ENCODE data around the gene BCKDK. TPM values are rescaled to one million over a fixed set of nuclear protein-coding genes. Genes with fewer than 3 reads are reported as not detected.
A peak's percentile ranks its signal among the peaks of the same experiment; 100 is the strongest.

The BCKDK gene
- polyA plus RNA-seq, 1 of the 3 experiments (the other 2 are of a cell fraction), result 73.2 TPM

GRCh38 chr16:31117384-31118222 is 9.4 kb downstream of the BCKDK start, which contains the start of gene KAT8:
Gene KAT8, plus strand, starts transcription at chr16:31117664. Its CDS starts 18 bp downstream, at chr16:31117682.
- DNase-seq, result peak; percentile 98
- POLR2A ChIA-PET, result interaction anchor here (0.6 to 2.9 kb wide), 23 partner anchors 9 to 596 kb away, joined by 3 to 43 read pairs (median 5); partner anchors contain the start of genes BCKDK, FUS, PRSS8 and STX4
- Histone ChIP-seq H3K36me3 (replicated peaks in 1 of 2; ENCODE audit: control insufficient read depth in 1 of 2, insufficient read depth in 2 of 2, low read length in 1 of 2) (peaks cover 27 to 35% of the 10 kb centered on the region in 2 experiments), H3F3A (replicated peaks; ENCODE audit: insufficient read depth) (peaks cover 17% of the 10 kb centered on the region), H4K20me1 (ENCODE audit: insufficient read depth) (peaks cover 5% of the 10 kb centered on the region; the same call in 1 of the 2 replicates), H3K27ac (ENCODE audit: low read depth in 2 of 2, low read length in 1 of 2) (peak within 1 kb of the TSS; percentile 74 to 83), H3K4me3 (ENCODE audit: low read depth in 2 of 2, low read length in 1 of 2) (peak within 1 kb of the TSS; percentile 61 to 95), H3K27me3 (ENCODE audit: insufficient read depth) (no peaks in the 10 kb centered on the region), H3K4me2 (peak within 1 kb of the TSS; percentile 98), H3K9me2 (no peaks in the 10 kb centered on the region), H3K4me1 (ENCODE audit: control insufficient read depth in 1 of 2, insufficient read depth in 2 of 2, low read depth in 1 of 2, low read length in 1 of 2) (peaks cover 6 to 8% of the 10 kb centered on the region in 2 experiments; a peak in 2 of 4 replicates), H3K79me2 (ENCODE audit: insufficient read depth) (peaks cover 40% of the 10 kb centered on the region), H2AFZ (ENCODE audit: low read depth) (0 out of 2 replicates have a peak within 1 kb of the TSS, but pooled peaks have one; percentile 48), H3K9me3 (no peaks in the 10 kb centered on the region), H3K9ac (peak within 1 kb of the TSS; percentile 87)
- 2% methylated on average over 53 of the region's 68 CpGs for WGBS (ENCODE audit: low lambda C conversion rate)
- CTCF ChIA-PET, result interaction anchor here (0.8 to 3.9 kb wide), 5 partner anchors 14 to 326 kb away, joined by 3 to 28 read pairs (median 3); no protein-coding TSS in a partner anchor
- no peak for TF ChIP-seq EZH2phosphoT487 (IDR thresholded peaks at IDR 0.05; ENCODE audit: borderline replicate concordance, low read depth)
- TF ChIP-seq PBX3 (IDR thresholded peaks at IDR 0.05), result peak; percentile 61
- TF ChIP-seq RFX5 (IDR thresholded peaks at IDR 0.05; ENCODE audit: low read length), result no peak; the same call in 1 of the 2 replicates
- TF ChIP-seq TAF1 (IDR thresholded peaks at IDR 0.05; ENCODE audit: borderline replicate concordance, low read depth, low read length), result peak; percentile 87
- TF ChIP-seq CHD2 (IDR thresholded peaks at IDR 0.05; ENCODE audit: low read length, partially characterized antibody), result peak; percentile 87
- no peak; the same call in 1 of the 2 replicates for TF ChIP-seq RCOR1 (IDR thresholded peaks at IDR 0.05; ENCODE audit: low read length)
- TF ChIP-seq, protein P1, sequence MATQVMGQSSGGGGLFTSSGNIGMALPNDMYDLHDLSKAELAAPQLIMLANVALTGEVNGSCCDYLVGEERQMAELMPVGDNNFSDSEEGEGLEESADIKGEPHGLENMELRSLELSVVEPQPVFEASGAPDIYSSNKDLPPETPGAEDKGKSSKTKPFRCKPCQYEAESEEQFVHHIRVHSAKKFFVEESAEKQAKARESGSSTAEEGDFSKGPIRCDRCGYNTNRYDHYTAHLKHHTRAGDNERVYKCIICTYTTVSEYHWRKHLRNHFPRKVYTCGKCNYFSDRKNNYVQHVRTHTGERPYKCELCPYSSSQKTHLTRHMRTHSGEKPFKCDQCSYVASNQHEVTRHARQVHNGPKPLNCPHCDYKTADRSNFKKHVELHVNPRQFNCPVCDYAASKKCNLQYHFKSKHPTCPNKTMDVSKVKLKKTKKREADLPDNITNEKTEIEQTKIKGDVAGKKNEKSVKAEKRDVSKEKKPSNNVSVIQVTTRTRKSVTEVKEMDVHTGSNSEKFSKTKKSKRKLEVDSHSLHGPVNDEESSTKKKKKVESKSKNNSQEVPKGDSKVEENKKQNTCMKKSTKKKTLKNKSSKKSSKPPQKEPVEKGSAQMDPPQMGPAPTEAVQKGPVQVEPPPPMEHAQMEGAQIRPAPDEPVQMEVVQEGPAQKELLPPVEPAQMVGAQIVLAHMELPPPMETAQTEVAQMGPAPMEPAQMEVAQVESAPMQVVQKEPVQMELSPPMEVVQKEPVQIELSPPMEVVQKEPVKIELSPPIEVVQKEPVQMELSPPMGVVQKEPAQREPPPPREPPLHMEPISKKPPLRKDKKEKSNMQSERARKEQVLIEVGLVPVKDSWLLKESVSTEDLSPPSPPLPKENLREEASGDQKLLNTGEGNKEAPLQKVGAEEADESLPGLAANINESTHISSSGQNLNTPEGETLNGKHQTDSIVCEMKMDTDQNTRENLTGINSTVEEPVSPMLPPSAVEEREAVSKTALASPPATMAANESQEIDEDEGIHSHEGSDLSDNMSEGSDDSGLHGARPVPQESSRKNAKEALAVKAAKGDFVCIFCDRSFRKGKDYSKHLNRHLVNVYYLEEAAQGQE (IDR thresholded peaks at IDR 0.05; ENCODE audit: low read depth, low read length), result no peak
- TF ChIP-seq MEF2A (IDR thresholded peaks at IDR 0.05; ENCODE audit: borderline replicate concordance, low read depth), result no peak
- peak; percentile 95 for TF ChIP-seq POLR2AphosphoS5 (IDR thresholded peaks at IDR 0.05; ENCODE audit: low read depth, low read length)
- no peak for TF ChIP-seq JUND (IDR thresholded peaks at IDR 0.05)
- TF ChIP-seq, protein P2, sequence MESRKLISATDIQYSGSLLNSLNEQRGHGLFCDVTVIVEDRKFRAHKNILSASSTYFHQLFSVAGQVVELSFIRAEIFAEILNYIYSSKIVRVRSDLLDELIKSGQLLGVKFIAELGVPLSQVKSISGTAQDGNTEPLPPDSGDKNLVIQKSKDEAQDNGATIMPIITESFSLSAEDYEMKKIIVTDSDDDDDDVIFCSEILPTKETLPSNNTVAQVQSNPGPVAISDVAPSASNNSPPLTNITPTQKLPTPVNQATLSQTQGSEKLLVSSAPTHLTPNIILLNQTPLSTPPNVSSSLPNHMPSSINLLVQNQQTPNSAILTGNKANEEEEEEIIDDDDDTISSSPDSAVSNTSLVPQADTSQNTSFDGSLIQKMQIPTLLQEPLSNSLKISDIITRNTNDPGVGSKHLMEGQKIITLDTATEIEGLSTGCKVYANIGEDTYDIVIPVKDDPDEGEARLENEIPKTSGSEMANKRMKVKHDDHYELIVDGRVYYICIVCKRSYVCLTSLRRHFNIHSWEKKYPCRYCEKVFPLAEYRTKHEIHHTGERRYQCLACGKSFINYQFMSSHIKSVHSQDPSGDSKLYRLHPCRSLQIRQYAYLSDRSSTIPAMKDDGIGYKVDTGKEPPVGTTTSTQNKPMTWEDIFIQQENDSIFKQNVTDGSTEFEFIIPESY (IDR thresholded peaks at IDR 0.05; ENCODE audit: borderline replicate concordance, low read depth), result peak; percentile 49; the same call in 1 of the 2 replicates
- peak; percentile 70; the same call in 1 of the 2 replicates for TF ChIP-seq MXI1 (IDR thresholded peaks at IDR 0.05; ENCODE audit: low read depth, low read length)
- peak; percentile 45; the same call in 1 of the 2 replicates for TF ChIP-seq ELF1 (IDR thresholded peaks at IDR 0.05)
- TF ChIP-seq RXRA (IDR thresholded peaks at IDR 0.05; ENCODE audit: borderline replicate concordance, low read depth), result no peak
- no peak for TF ChIP-seq FOSL2 (IDR thresholded peaks at IDR 0.05; ENCODE audit: borderline replicate concordance, low read depth)
- TF ChIP-seq EP300 (IDR thresholded peaks at IDR 0.05; ENCODE audit: borderline replicate concordance in 1 of 2, low read depth in 1 of 2, low read length in 1 of 2), result no peak
- no peak for TF ChIP-seq TEAD4 (IDR thresholded peaks at IDR 0.05; ENCODE audit: borderline replicate concordance, insufficient read depth)
- no peak for TF ChIP-seq CTCF (IDR thresholded peaks at IDR 0.05)
- TF ChIP-seq NFIC (IDR thresholded peaks at IDR 0.05; ENCODE audit: borderline replicate concordance), result no peak
- no peak for TF ChIP-seq TCF12 (IDR thresholded peaks at IDR 0.05)
- no peak for TF ChIP-seq IRF3 (IDR thresholded peaks at IDR 0.05; ENCODE audit: low read depth, low read length)
- TF ChIP-seq RAD21 (IDR thresholded peaks at IDR 0.05; ENCODE audit: low read length), result peak; percentile 12; the same call in 1 of the 2 replicates
